ENCODE measurements around the gene PLXNA3.

PLXNA3 gene

GRCh38 chrX:154484255-154485149 lies 26.4 kb downstream of the PLXNA3 start:
- Histone ChIP-seq H3K27me3 (ENCODE audit: control insufficient read depth, insufficient read depth, low read length) (no peaks in the 10 kb centered on the region), H3K36me3 (ENCODE audit: insufficient read depth, low read length) (peaks cover 26% of the 10 kb centered on the region), H3K9ac (ENCODE audit: low read depth, low read length) (no peak overlapping the region), H3K4me3 (ENCODE audit: low read length) (peak overlapping the region; percentile 77), H3K9me3 (replicated peaks; ENCODE audit: low read length) (no peaks in the 10 kb centered on the region), H3K4me1 (ENCODE audit: control insufficient read depth, insufficient read depth, low read length) (peaks cover 27% of the 10 kb centered on the region), H3K4me2 (ENCODE audit: low read length) (peak overlapping the region; percentile 85)

GRCh38 chrX:154485150-154486051 lies 27.3 kb downstream of the PLXNA3 start:
- H3K9ac ChIP-seq (ENCODE audit: low read depth, low read length), result peak overlapping the region; percentile 73
- H3K9me3 ChIP-seq (replicated peaks; ENCODE audit: low read length), result no peaks in the 10 kb centered on the region
- peaks cover 27% of the 10 kb centered on the region for H3K4me1 ChIP-seq (ENCODE audit: control insufficient read depth, insufficient read depth, low read length)
- peak overlapping the region; percentile 85 for H3K4me2 ChIP-seq (ENCODE audit: low read length)
- H3K27me3 ChIP-seq (ENCODE audit: control insufficient read depth, insufficient read depth, low read length), result no peaks in the 10 kb centered on the region
- H3K36me3 ChIP-seq (ENCODE audit: insufficient read depth, low read length), result peaks cover 26% of the 10 kb centered on the region
- peak overlapping the region; percentile 77 for H3K4me3 ChIP-seq (ENCODE audit: low read length)

GRCh38 chrX:154486052-154486395 lies 27.9 kb downstream of the PLXNA3 start:
- Histone ChIP-seq H3K27me3 (ENCODE audit: control insufficient read depth, insufficient read depth, low read length) (no peaks in the 10 kb centered on the region), H3K4me2 (ENCODE audit: low read length) (peak overlapping the region; percentile 85), H3K4me1 (ENCODE audit: control insufficient read depth, insufficient read depth, low read length) (peaks cover 27% of the 10 kb centered on the region), H3K9me3 (replicated peaks; ENCODE audit: low read length) (no peaks in the 10 kb centered on the region), H3K9ac (ENCODE audit: low read depth, low read length) (peak overlapping the region; percentile 73), H3K36me3 (ENCODE audit: insufficient read depth, low read length) (peaks cover 26% of the 10 kb centered on the region), H3K4me3 (ENCODE audit: low read length) (peak overlapping the region; percentile 77)

- Histone ChIP-seq H3K36me3 (ENCODE audit: insufficient read depth, low read length) (peaks cover 26% of the 10 kb centered on the region), H3K4me1 (ENCODE audit: control insufficient read depth, insufficient read depth, low read length) (peaks cover 27% of the 10 kb centered on the region), H3K4me3 (ENCODE audit: low read length) (peak within 1 kb of the TSS; percentile 77), H3K9ac (ENCODE audit: low read depth, low read length) (peak within 1 kb of the TSS; percentile 73), H3K9me3 (replicated peaks; ENCODE audit: low read length) (no peaks in the 10 kb centered on the region), H3K4me2 (ENCODE audit: low read length) (peak within 1 kb of the TSS; percentile 85), H3K27me3 (ENCODE audit: control insufficient read depth, insufficient read depth, low read length) (no peaks in the 10 kb centered on the region)
Measured at GRCh38 chrX:154486396-154487207, 28.5 kb downstream of the PLXNA3 start, which contains the start of gene UBL4A. UBL4A (minus strand) TSS chrX:154486615; CDS start chrX:154486584, 31 bp downstream.

GRCh38 chrX:154487518-154488290 lies 29.6 kb downstream of the PLXNA3 start:
- Histone ChIP-seq H3K4me1 (ENCODE audit: control insufficient read depth, insufficient read depth, low read length) (peaks cover 27% of the 10 kb centered on the region), H3K36me3 (ENCODE audit: insufficient read depth, low read length) (peaks cover 26% of the 10 kb centered on the region), H3K9me3 (replicated peaks; ENCODE audit: low read length) (no peaks in the 10 kb centered on the region), H3K4me2 (ENCODE audit: low read length) (no peak overlapping the region), H3K4me3 (ENCODE audit: low read length) (no peak overlapping the region), H3K27me3 (ENCODE audit: control insufficient read depth, insufficient read depth, low read length) (no peaks in the 10 kb centered on the region), H3K9ac (ENCODE audit: low read depth, low read length) (no peak overlapping the region)

GRCh38 chrX:154488336-154489075 lies 30.4 kb downstream of the PLXNA3 start:
- Histone ChIP-seq H3K36me3 (ENCODE audit: insufficient read depth, low read length) (peaks cover 24% of the 10 kb centered on the region), H3K27me3 (ENCODE audit: control insufficient read depth, insufficient read depth, low read length) (no peaks in the 10 kb centered on the region), H3K4me3 (ENCODE audit: low read length) (no peak overlapping the region), H3K9ac (ENCODE audit: low read depth, low read length) (no peak overlapping the region), H3K9me3 (replicated peaks; ENCODE audit: low read length) (no peaks in the 10 kb centered on the region), H3K4me1 (ENCODE audit: control insufficient read depth, insufficient read depth, low read length) (peaks cover 27% of the 10 kb centered on the region), H3K4me2 (ENCODE audit: low read length) (peak overlapping the region; percentile 86)

- Histone ChIP-seq H3K9ac (ENCODE audit: low read depth, low read length) (peak overlapping the region; percentile 84), H3K36me3 (ENCODE audit: insufficient read depth, low read length) (peaks cover 23% of the 10 kb centered on the region), H3K4me3 (ENCODE audit: low read length) (peak overlapping the region; percentile 70), H3K4me1 (ENCODE audit: control insufficient read depth, insufficient read depth, low read length) (peaks cover 27% of the 10 kb centered on the region), H3K4me2 (ENCODE audit: low read length) (peak overlapping the region; percentile 86), H3K27me3 (ENCODE audit: control insufficient read depth, insufficient read depth, low read length) (no peaks in the 10 kb centered on the region), H3K9me3 (replicated peaks; ENCODE audit: low read length) (no peaks in the 10 kb centered on the region)
Measured at GRCh38 chrX:154489182-154489581, 31.1 kb downstream of the PLXNA3 start.

- H3K4me2 ChIP-seq (ENCODE audit: low read length), result peak overlapping the region; percentile 86
- peak overlapping the region; percentile 84 for H3K9ac ChIP-seq (ENCODE audit: low read depth, low read length)
- H3K36me3 ChIP-seq (ENCODE audit: insufficient read depth, low read length), result peaks cover 19% of the 10 kb centered on the region
- H3K9me3 ChIP-seq (replicated peaks; ENCODE audit: low read length), result no peaks in the 10 kb centered on the region
- H3K27me3 ChIP-seq (ENCODE audit: control insufficient read depth, insufficient read depth, low read length), result no peaks in the 10 kb centered on the region
- peak overlapping the region; percentile 70 for H3K4me3 ChIP-seq (ENCODE audit: low read length)
- peaks cover 19% of the 10 kb centered on the region for H3K4me1 ChIP-seq (ENCODE audit: control insufficient read depth, insufficient read depth, low read length)
Measured at GRCh38 chrX:154490021-154490413, 31.9 kb downstream of the PLXNA3 start.

GRCh38 chrX:154490414-154491083 lies 32.5 kb downstream of the PLXNA3 start, which contains the start of gene SLC10A3:
SLC10A3 (minus strand) TSS chrX:154490629; CDS start chrX:154488940, 1,689 bp downstream.
- peak within 1 kb of the TSS; percentile 70 for H3K4me3 ChIP-seq (ENCODE audit: low read length)
- no peaks in the 10 kb centered on the region for H3K9me3 ChIP-seq (replicated peaks; ENCODE audit: low read length)
- no peaks in the 10 kb centered on the region for H3K27me3 ChIP-seq (ENCODE audit: control insufficient read depth, insufficient read depth, low read length)

More at GRCh38 chrX:154490414-154491083, 32.5 kb downstream of the PLXNA3 start, which contains the start of gene SLC10A3:
- H3K36me3 ChIP-seq (ENCODE audit: insufficient read depth, low read length), result peaks cover 14% of the 10 kb centered on the region
- peak within 1 kb of the TSS; percentile 84 for H3K9ac ChIP-seq (ENCODE audit: low read depth, low read length)
- H3K4me1 ChIP-seq (ENCODE audit: control insufficient read depth, insufficient read depth, low read length), result peaks cover 14% of the 10 kb centered on the region
- H3K4me2 ChIP-seq (ENCODE audit: low read length), result peak within 1 kb of the TSS; percentile 86
